MM.1S (cell line): ENCODE measurements around the gene LIPA.

ENCODE experiments used
- CTCF ChIP-seq: fragments of 300-600 bp; sonication (generic); IDR thresholded peaks from 2 replicates; pipeline ENCODE4 v1.5.1; 2016; ENCODE audit warnings: antibody characterized with exemption, low read length, mixed read lengths
- EZH2 ChIP-seq: fragments of 300-600 bp; sonication (generic); optimal IDR thresholded peaks from 2 replicates; pipeline ENCODE3; 2017; ENCODE audit warnings: low read depth, mild to moderate bottlenecking, antibody characterized with exemption, low read length, mixed read lengths

GRCh38 chr10:89173075-89173474 is 78.5 kb downstream of the LIPA start:
- TF ChIP-seq CTCF (no peak), EZH2 (no peak)
